Fibroblast of mammary gland (primary cell): ENCODE results near the gene AP2A1.
"Not testable (repeated sequence)": the region's sequence is repeated elsewhere in the genome, so short reads cannot be mapped to it uniquely, and the experiment has no call there.

Experiments
- DNase-seq: peaks from one replicate; pipeline ENCODE4 v3.0.0-alpha.2; 2010; ENCODE audit warnings: low read depth
- H3K4me3 ChIP-seq: 2 replicates; pipeline ENCODE4 v1.5.1; 2011; ENCODE audit warnings: low read depth, mild to moderate bottlenecking, low read length, moderate library complexity; ENCODE audit not compliant: control insufficient read depth
- CTCF ChIP-seq: conservative IDR thresholded peaks from 2 replicates; pipeline ENCODE4 v1.5.1; 2011; ENCODE audit warnings: low read depth, low read length, inconsistent platforms; ENCODE audit not compliant: control insufficient read depth, insufficient read depth

AP2A1 gene

GRCh38 chr19:49817964-49818648 is 51.3 kb downstream of the AP2A1 start, which contains the start of gene MED25:
MED25 (plus strand) TSS chr19:49818289; CDS start chr19:49818342, 53 bp downstream.
- no peak for TF ChIP-seq CTCF
- H3K4me3 ChIP-seq, result peak within 1 kb of the TSS; percentile 96
- DNase-seq, result peak; percentile 77

- no peak for TF ChIP-seq CTCF
- DNase-seq, result no peak
- peak overlapping the region; percentile 96 for H3K4me3 ChIP-seq
These were observed 52.0 kb downstream of the AP2A1 start for GRCh38 chr19:49818649-49819370.

GRCh38 chr19:49819452-49820115 is 52.8 kb downstream of the AP2A1 start:
- DNase-seq, H3K4me3 ChIP-seq: not testable (repeated sequence)

- DNase-seq, result no peak
- no peak overlapping the region for H3K4me3 ChIP-seq
- no peak for TF ChIP-seq CTCF
These were observed 53.3 kb downstream of the AP2A1 start for GRCh38 chr19:49820125-49820524.

GRCh38 chr19:49823472-49823871 is 56.7 kb downstream of the AP2A1 start:
- DNase-seq, result no peak
- H3K4me3 ChIP-seq, result no peak overlapping the region
- TF ChIP-seq CTCF, result no peak

- no peak for DNase-seq
- no peak for TF ChIP-seq CTCF
- H3K4me3 ChIP-seq, result no peak overlapping the region
These were observed 57.9 kb downstream of the AP2A1 start for GRCh38 chr19:49824662-49825061.

GRCh38 chr19:49827034-49827433 is 60.2 kb downstream of the AP2A1 start:
- DNase-seq, result no peak
- TF ChIP-seq CTCF, result no peak
- no peak overlapping the region for H3K4me3 ChIP-seq
